Endodermal cell (in vitro differentiated cells): Measurements from ENCODE around the gene ZNF229. TPM values are rescaled to one million over a fixed set of nuclear protein-coding genes. Genes with fewer than 3 reads are reported as not detected.

ENCODE experiments used
- DNase-seq: peaks from one replicate; pipeline ENCODE4 v3.0.0-alpha.2; 2017
- H3K27ac ChIP-seq: 2 replicates; pipeline ENCODE4 v1.5.1; 2013; ENCODE audit warnings: mild to moderate bottlenecking, low read depth, low read length, moderate library complexity
- H3K27me3 ChIP-seq: 2 replicates; pipeline ENCODE4 v1.6.1; 2013; ENCODE audit warnings: mild to moderate bottlenecking, low read length, moderate library complexity; ENCODE audit not compliant: insufficient read depth, control insufficient read depth, poor library complexity, severe bottlenecking
- H3K36me3 ChIP-seq: 2 replicates; pipeline ENCODE4 v1.7.0; 2013; ENCODE audit warnings: mild to moderate bottlenecking, low read length, moderate library complexity; ENCODE audit not compliant: control insufficient read depth, insufficient read depth
- H3K4me1 ChIP-seq: one replicate; pipeline ENCODE4 v1.7.0; 2013; ENCODE audit warnings: low read length; ENCODE audit not compliant: control insufficient read depth, insufficient read depth
- H3K4me3 ChIP-seq: 2 replicates; pipeline ENCODE4 v1.5.1; 2013; ENCODE audit warnings: mild to moderate bottlenecking, low read length, moderate library complexity
- H3K9ac ChIP-seq: 2 replicates; pipeline ENCODE4 v1.6.1; 2013; ENCODE audit warnings: mild to moderate bottlenecking, low read length, moderate library complexity; ENCODE audit not compliant: poor library complexity, severe bottlenecking; ENCODE audit errors: extremely low read depth
- H3K9me3 ChIP-seq: 2 replicates; pipeline ENCODE4 v1.6.1; 2013; ENCODE audit warnings: mild to moderate bottlenecking, low read length, moderate library complexity; ENCODE audit not compliant: control insufficient read depth
- H3K27ac Mint-ChIP-seq: 2 replicates; pipeline ENCODE4 v1.8.0; 2020; ENCODE audit warnings: mixed read lengths
- H3K27me3 Mint-ChIP-seq: 2 replicates; pipeline ENCODE4 v1.8.0; 2021; ENCODE audit warnings: mild to moderate bottlenecking, mixed read lengths; ENCODE audit not compliant: insufficient read depth
- H3K36me3 Mint-ChIP-seq: 2 replicates; pipeline ENCODE4 v1.8.0; 2020; ENCODE audit warnings: low read depth, mixed read lengths
- H3K4me1 Mint-ChIP-seq: 2 replicates; pipeline ENCODE4 v1.8.0; 2020; ENCODE audit warnings: mixed read lengths
- H3K4me3 Mint-ChIP-seq: 2 replicates; pipeline ENCODE4 v1.8.0; 2020; ENCODE audit warnings: mild to moderate bottlenecking, moderate library complexity, mixed read lengths
- H3K9me3 Mint-ChIP-seq: 2 replicates; pipeline ENCODE4 v1.8.0; 2020; ENCODE audit warnings: mild to moderate bottlenecking, mixed read lengths
- CTCF ChIP-seq: fragments of 200-600 bp; sonication (generic); conservative IDR thresholded peaks from 2 replicates; pipeline ENCODE4 v1.5.0; 2021; ENCODE audit warnings: antibody characterized with exemption, mild to moderate bottlenecking
- WGBS, 2 experiments: methylation state at CpG; one replicate each; pipeline versions ENCODE4 v1.1.5 to v1.1.7; 2013; ENCODE audit warnings: missing lambda C conversion rate in 2 of 2, mixed read lengths in 1 of 2; ENCODE audit not compliant: insufficient coverage in 1 of 2, insufficient read length in 1 of 2; 5-methylcytosine and 5-hydroxymethylcytosine counted together
- total RNA-seq, 2 donors: library from RNA; stranded (reverse); fragmentation: NEBNext Ultra II Directional in 1 of 2; extraction: Animal tissue kit (Norgen Biotek cat#: 25700) in 1 of 2; gene quantifications; 2 replicates in 1 of 2; 3 replicates in 1 of 2; pipeline ENCODE4 v1.2.1, GENCODE V29; 2021

The ZNF229 gene
- total RNA-seq, 2 donors from 2014 or later, result 3.1 to 12.1 TPM

GRCh38 chr19:44451687-44452086 is 3.4 kb upstream of the ZNF229 start:
- TF ChIP-seq CTCF, result no peak
- Histone ChIP-seq H3K4me3 (no peak overlapping the region), H3K27me3 (no peaks in the 10 kb centered on the region), H3K9me3 (peaks cover 27% of the 10 kb centered on the region), H3K9ac (no peak overlapping the region), H3K4me1 (peaks cover 5% of the 10 kb centered on the region), H3K36me3 (peaks cover 6% of the 10 kb centered on the region), H3K27ac (no peak overlapping the region)
- H3K9me3 Mint-ChIP-seq, result peaks cover 62% of the 10 kb centered on the region
- peaks cover 5% of the 10 kb centered on the region for H3K4me1 Mint-ChIP-seq
- WGBS, 2 experiments, result 93 to 94% methylated on average over 18 of the region's 18 CpGs
- H3K36me3 Mint-ChIP-seq, result peaks cover 3% of the 10 kb centered on the region
- DNase-seq, result no peak
- no peak overlapping the region for H3K27ac Mint-ChIP-seq
- H3K27me3 Mint-ChIP-seq, result peaks cover 25% of the 10 kb centered on the region
- H3K4me3 Mint-ChIP-seq, result no peak overlapping the region

GRCh38 chr19:44438441-44438840 is 9.8 kb downstream of the ZNF229 start:
- H3K9ac ChIP-seq, result no peak overlapping the region

GRCh38 chr19:44435441-44435840 is 12.8 kb downstream of the ZNF229 start:
- H3K4me3 ChIP-seq, result no peak overlapping the region

More at GRCh38 chr19:44438441-44438840, 9.8 kb downstream of the ZNF229 start:
- H3K27me3 Mint-ChIP-seq, result no peaks in the 10 kb centered on the region
- Histone ChIP-seq H3K27me3 (no peaks in the 10 kb centered on the region), H3K36me3 (peaks cover 50% of the 10 kb centered on the region), H3K9me3 (peaks cover 52% of the 10 kb centered on the region), H3K4me1 (no peaks in the 10 kb centered on the region), H3K4me3 (no peak overlapping the region), H3K27ac (no peak overlapping the region)
- DNase-seq, result no peak
- 86 to 100% methylated on average over 1 to 3 of the region's 3 CpGs for WGBS, 2 experiments
- no peak for TF ChIP-seq CTCF
- H3K36me3 Mint-ChIP-seq, result peaks cover 83% of the 10 kb centered on the region
- H3K9me3 Mint-ChIP-seq, result peaks cover 34% of the 10 kb centered on the region
- H3K27ac Mint-ChIP-seq, result no peak overlapping the region
- H3K4me3 Mint-ChIP-seq, result no peak overlapping the region
- H3K4me1 Mint-ChIP-seq, result no peaks in the 10 kb centered on the region

More at GRCh38 chr19:44435441-44435840, 12.8 kb downstream of the ZNF229 start:
- Histone ChIP-seq H3K9me3 (peaks cover 64% of the 10 kb centered on the region), H3K27me3 (no peaks in the 10 kb centered on the region), H3K27ac (no peak overlapping the region), H3K36me3 (peaks cover 51% of the 10 kb centered on the region), H3K9ac (no peak overlapping the region), H3K4me1 (no peaks in the 10 kb centered on the region)
- H3K27ac Mint-ChIP-seq, result no peak overlapping the region
- H3K9me3 Mint-ChIP-seq, result peaks cover 61% of the 10 kb centered on the region
- TF ChIP-seq CTCF, result no peak
- peaks cover 89% of the 10 kb centered on the region for H3K36me3 Mint-ChIP-seq
- no peak overlapping the region for H3K4me3 Mint-ChIP-seq
- 94 to 100% methylated on average over 2 of the region's 2 CpGs for WGBS, 2 experiments
- DNase-seq, result no peak
- H3K27me3 Mint-ChIP-seq, result no peaks in the 10 kb centered on the region
- H3K4me1 Mint-ChIP-seq, result no peaks in the 10 kb centered on the region
